Stimulated activated CD8-positive, alpha-beta memory T cell treated with anti-CD3 and anti-CD28 coated beads, Interleukin-15, amount 100 ng/mL, for 1 hour (primary cell): Measurements from ENCODE around the gene IFNAR2.

ENCODE experiments used
- DNase-seq: peaks from one replicate; pipeline ENCODE4 v3.0.0-alpha.2; 2020; ENCODE audit warnings: low read depth

Gene IFNAR2

GRCh38 chr21:33229784-33230544 is at the start of gene IFNAR2:
Gene IFNAR2, plus strand, starts transcription at chr21:33229938. Its CDS starts 11,985 bp downstream, at chr21:33241923.
- peak; percentile 40 for DNase-seq

GRCh38 chr21:33185852-33186251 is 43.9 kb upstream of the IFNAR2 start:
- DNase-seq: no peak

- DNase-seq: no peak
Observed at GRCh38 chr21:33187276-33187675, 42.5 kb upstream of the IFNAR2 start.

- no peak for DNase-seq
Observed at GRCh38 chr21:33189237-33189636, 40.5 kb upstream of the IFNAR2 start.

GRCh38 chr21:33189824-33190223 is 39.9 kb upstream of the IFNAR2 start:
- DNase-seq: no peak

- peak; percentile 36 for DNase-seq
Observed at GRCh38 chr21:33196941-33197374, 32.8 kb upstream of the IFNAR2 start.

- no peak for DNase-seq
Observed at GRCh38 chr21:33197496-33197895, 32.2 kb upstream of the IFNAR2 start.

GRCh38 chr21:33198346-33199099 is 31.2 kb upstream of the IFNAR2 start:
- DNase-seq: no peak

GRCh38 chr21:33199100-33199464 is 30.7 kb upstream of the IFNAR2 start:
- no peak for DNase-seq

- DNase-seq: peak; percentile 73
Observed at GRCh38 chr21:33199516-33200217, 30.1 kb upstream of the IFNAR2 start.

- DNase-seq: no peak
Observed at GRCh38 chr21:33201956-33202355, 27.8 kb upstream of the IFNAR2 start.

GRCh38 chr21:33202464-33203363 is 27.0 kb upstream of the IFNAR2 start:
- DNase-seq: no peak

GRCh38 chr21:33203371-33203724 is 26.4 kb upstream of the IFNAR2 start:
- DNase-seq: no peak

- DNase-seq: no peak
Observed at GRCh38 chr21:33205476-33205875, 24.3 kb upstream of the IFNAR2 start.

- no peak for DNase-seq
Observed at GRCh38 chr21:33206771-33207281, 22.9 kb upstream of the IFNAR2 start.

GRCh38 chr21:33207449-33208149 is 22.1 kb upstream of the IFNAR2 start:
- no peak for DNase-seq

GRCh38 chr21:33208534-33208933 is 21.2 kb upstream of the IFNAR2 start:
- DNase-seq: no peak

GRCh38 chr21:33211305-33211704 is 18.4 kb upstream of the IFNAR2 start:
- no peak for DNase-seq

GRCh38 chr21:33211732-33212131 is 18.0 kb upstream of the IFNAR2 start:
- DNase-seq: no peak

- DNase-seq: no peak
Observed at GRCh38 chr21:33212159-33212851, 17.4 kb upstream of the IFNAR2 start.
